NCI-H1436 treated with DMSO at 0.1 percent for 48 hours (cell line): Measurements from ENCODE around the gene DLGAP1.
"Not testable (repeated sequence)": the region's sequence is repeated elsewhere in the genome, so short reads cannot be mapped to it uniquely, and the experiment has no call there.

Experiments used
- DNase-seq: peaks from one replicate; lab custom pipeline; 2025; lab: John Stamatoyannopoulos, UW

DLGAP1 gene

GRCh38 chr18:3655254-3656050, 799.7 kb downstream of the DLGAP1 start:
- no peak for DNase-seq

- no peak for DNase-seq
Measured at GRCh38 chr18:3654442-3655253, 800.5 kb downstream of the DLGAP1 start.

GRCh38 chr18:3653851-3654441, 801.2 kb downstream of the DLGAP1 start:
- DNase-seq = no peak

- DNase-seq = no peak
Measured at GRCh38 chr18:3653263-3653850, 801.8 kb downstream of the DLGAP1 start.

GRCh38 chr18:3652380-3653262, 802.5 kb downstream of the DLGAP1 start:
- no peak for DNase-seq

- DNase-seq = no peak
Measured at GRCh38 chr18:3651266-3651665, 803.8 kb downstream of the DLGAP1 start.

- not testable (repeated sequence) for DNase-seq
Measured at GRCh38 chr18:3650521-3651042, 804.5 kb downstream of the DLGAP1 start.

GRCh38 chr18:3649633-3650426, 805.3 kb downstream of the DLGAP1 start:
- DNase-seq = no peak

GRCh38 chr18:3649135-3649632, 805.9 kb downstream of the DLGAP1 start:
- no peak for DNase-seq

GRCh38 chr18:3648641-3649040, 806.5 kb downstream of the DLGAP1 start:
- DNase-seq = no peak

- DNase-seq = no peak
Measured at GRCh38 chr18:3648200-3648599, 806.9 kb downstream of the DLGAP1 start.

GRCh38 chr18:3647636-3648035, 807.5 kb downstream of the DLGAP1 start:
- DNase-seq = no peak

- DNase-seq = no peak
Measured at GRCh38 chr18:3645384-3646156, 809.5 kb downstream of the DLGAP1 start.

- no peak for DNase-seq
Measured at GRCh38 chr18:3634250-3634939, 820.7 kb downstream of the DLGAP1 start.

GRCh38 chr18:3631887-3632286, 823.2 kb downstream of the DLGAP1 start:
- no peak for DNase-seq

- DNase-seq = no peak
Measured at GRCh38 chr18:3626929-3627458, 828.1 kb downstream of the DLGAP1 start.

GRCh38 chr18:3625742-3626091, 829.4 kb downstream of the DLGAP1 start:
- no peak for DNase-seq

- DNase-seq = no peak
Measured at GRCh38 chr18:3624935-3625741, 830.0 kb downstream of the DLGAP1 start.
